KMS-11 (cell line): ENCODE results near the gene SLC18A3.

Experiments used
- H2AFZ ChIP-seq: fragments of 200-600 bp; sonication (generic); 2 replicates; pipeline ENCODE4 v1.6.1; 2016; ENCODE audit warnings: antibody characterized with exemption, mixed run types, low read depth
- H3K27ac ChIP-seq: fragments of 200-600 bp; sonication (generic); 2 replicates; pipeline ENCODE4 v1.6.1; 2016; ENCODE audit warnings: mild to moderate bottlenecking, mixed run types
- H3K27me3 ChIP-seq: fragments of 200-600 bp; sonication (generic); 2 replicates; pipeline ENCODE4 v1.6.1; 2017; ENCODE audit warnings: mild to moderate bottlenecking, low read depth, mixed run types, moderate library complexity; ENCODE audit not compliant: insufficient read depth
- H3K36me3 ChIP-seq: fragments of 200-600 bp; sonication (generic); 2 replicates; pipeline ENCODE4 v1.6.1; 2017; ENCODE audit warnings: mild to moderate bottlenecking, mixed run types; ENCODE audit not compliant: insufficient read depth
- H3K4me1 ChIP-seq: fragments of 200-600 bp; sonication (generic); 2 replicates; pipeline ENCODE4 v1.6.1; 2016; ENCODE audit warnings: mild to moderate bottlenecking, low read depth, mixed run types; ENCODE audit not compliant: poor library complexity, severe bottlenecking
- H3K4me2 ChIP-seq: fragments of 200-600 bp; sonication (generic); 2 replicates; pipeline ENCODE4 v1.7.0; 2016; ENCODE audit warnings: mild to moderate bottlenecking, mixed run types
- H3K4me3 ChIP-seq: fragments of 200-600 bp; sonication (generic); IDR thresholded peaks from 2 replicates; pipeline ENCODE4 v1.6.1; 2017; ENCODE audit warnings: low read depth, low read length, mixed read lengths; ENCODE audit not compliant: insufficient read depth
- H3K79me2 ChIP-seq: fragments of 200-600 bp; sonication (generic); 2 replicates; pipeline ENCODE4 v1.6.1; 2016; ENCODE audit warnings: low read depth, mixed run types; ENCODE audit not compliant: insufficient read depth
- H3K9ac ChIP-seq: fragments of 200-600 bp; sonication (generic); 2 replicates; pipeline ENCODE4 v1.6.1; 2016; ENCODE audit warnings: mild to moderate bottlenecking, mixed run types
- H4K20me1 ChIP-seq: fragments of 200-600 bp; sonication (generic); 2 replicates; pipeline ENCODE4 v1.6.1; 2016; ENCODE audit warnings: mild to moderate bottlenecking, mixed run types; ENCODE audit not compliant: insufficient read depth
- TF ChIP-seq, protein P1 (sequence below): fragments of 200-600 bp; sonication (generic); conservative IDR thresholded peaks from 2 replicates; pipeline ENCODE4 v1.6.1; 2017; ENCODE audit warnings: low read depth, mild to moderate bottlenecking, antibody characterized with exemption, low read length, moderate library complexity, mixed read lengths

The SLC18A3 gene

DNA sequence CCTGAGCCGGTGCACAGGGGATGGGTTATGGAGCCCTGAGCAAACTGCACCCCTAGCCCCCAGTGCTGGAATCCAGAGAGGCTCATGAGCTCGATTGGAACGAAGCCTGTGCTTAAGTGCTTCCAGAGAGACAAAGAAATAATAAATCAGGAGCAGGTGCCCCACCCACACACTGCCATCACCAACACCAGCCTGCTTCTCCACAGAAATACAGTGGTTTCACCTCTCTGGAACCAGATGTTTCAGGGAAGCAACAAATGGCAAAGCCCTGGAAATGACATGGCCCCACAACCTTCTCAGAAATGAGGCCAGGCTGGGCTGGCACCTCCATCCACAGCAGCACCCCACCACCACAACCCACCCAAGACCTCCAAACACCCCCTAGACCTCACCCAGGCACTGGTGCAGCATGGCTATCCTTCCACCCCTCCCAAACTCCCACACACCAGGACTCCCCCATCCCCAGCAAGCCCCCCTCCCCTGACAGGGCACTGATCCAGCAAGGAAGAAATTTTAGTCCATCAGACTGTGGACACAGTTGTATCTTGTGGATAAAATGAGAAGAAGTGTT lies 4.1 kb upstream of the SLC18A3 start:
- H2AFZ ChIP-seq: no peak overlapping the region
- H3K4me3 ChIP-seq: no peak overlapping the region
- TF ChIP-seq, protein P1, sequence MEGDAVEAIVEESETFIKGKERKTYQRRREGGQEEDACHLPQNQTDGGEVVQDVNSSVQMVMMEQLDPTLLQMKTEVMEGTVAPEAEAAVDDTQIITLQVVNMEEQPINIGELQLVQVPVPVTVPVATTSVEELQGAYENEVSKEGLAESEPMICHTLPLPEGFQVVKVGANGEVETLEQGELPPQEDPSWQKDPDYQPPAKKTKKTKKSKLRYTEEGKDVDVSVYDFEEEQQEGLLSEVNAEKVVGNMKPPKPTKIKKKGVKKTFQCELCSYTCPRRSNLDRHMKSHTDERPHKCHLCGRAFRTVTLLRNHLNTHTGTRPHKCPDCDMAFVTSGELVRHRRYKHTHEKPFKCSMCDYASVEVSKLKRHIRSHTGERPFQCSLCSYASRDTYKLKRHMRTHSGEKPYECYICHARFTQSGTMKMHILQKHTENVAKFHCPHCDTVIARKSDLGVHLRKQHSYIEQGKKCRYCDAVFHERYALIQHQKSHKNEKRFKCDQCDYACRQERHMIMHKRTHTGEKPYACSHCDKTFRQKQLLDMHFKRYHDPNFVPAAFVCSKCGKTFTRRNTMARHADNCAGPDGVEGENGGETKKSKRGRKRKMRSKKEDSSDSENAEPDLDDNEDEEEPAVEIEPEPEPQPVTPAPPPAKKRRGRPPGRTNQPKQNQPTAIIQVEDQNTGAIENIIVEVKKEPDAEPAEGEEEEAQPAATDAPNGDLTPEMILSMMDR: no peak

DNA sequence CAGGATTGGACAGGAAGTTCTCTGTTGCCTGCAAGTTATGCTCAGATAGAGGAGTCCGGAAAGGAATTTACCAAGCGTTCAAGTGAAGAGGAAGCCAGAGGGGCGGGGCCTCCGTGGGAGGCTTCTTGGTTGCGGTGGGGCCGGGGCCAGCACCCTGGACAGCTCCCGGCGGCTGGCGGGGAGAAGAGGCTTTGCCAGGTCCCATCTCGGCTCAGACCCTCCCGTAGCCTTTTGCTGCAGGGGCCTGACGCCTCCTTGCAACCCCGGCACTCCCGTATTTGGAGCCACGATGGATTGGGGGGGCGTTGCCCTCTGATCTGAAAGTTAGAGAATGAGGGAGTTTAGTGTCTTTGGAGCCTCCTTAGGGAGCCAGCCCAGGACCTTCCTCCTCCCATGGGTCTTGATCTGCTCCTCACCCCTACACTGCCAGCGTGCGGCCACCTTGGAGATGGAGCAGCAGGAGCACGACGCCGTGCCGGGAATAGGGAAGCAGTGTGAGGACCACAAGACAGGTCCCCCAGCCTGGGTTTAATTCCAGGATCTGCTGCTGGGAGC lies 3.1 kb upstream of the SLC18A3 start:
- H3K4me2 ChIP-seq: no peak overlapping the region
- H3K36me3 ChIP-seq: no peaks in the 10 kb centered on the region
- TF ChIP-seq, protein P1: no peak
- no peaks in the 10 kb centered on the region for H3K79me2 ChIP-seq
- no peaks in the 10 kb centered on the region for H3K27me3 ChIP-seq
- H2AFZ ChIP-seq: no peak overlapping the region
- no peaks in the 10 kb centered on the region for H3K4me1 ChIP-seq
- no peaks in the 10 kb centered on the region for H4K20me1 ChIP-seq
- H3K4me3 ChIP-seq: no peak overlapping the region
- H3K27ac ChIP-seq: no peak overlapping the region
- H3K9ac ChIP-seq: no peak overlapping the region

More for the DNA sequence above, 4.1 kb upstream of the SLC18A3 start:
- Histone ChIP-seq H3K4me2 (no peak overlapping the region), H3K9ac (no peak overlapping the region), H3K79me2 (no peaks in the 10 kb centered on the region), H3K27ac (no peak overlapping the region), H4K20me1 (no peaks in the 10 kb centered on the region), H3K27me3 (no peaks in the 10 kb centered on the region), H3K4me1 (no peaks in the 10 kb centered on the region), H3K36me3 (no peaks in the 10 kb centered on the region)

DNA sequence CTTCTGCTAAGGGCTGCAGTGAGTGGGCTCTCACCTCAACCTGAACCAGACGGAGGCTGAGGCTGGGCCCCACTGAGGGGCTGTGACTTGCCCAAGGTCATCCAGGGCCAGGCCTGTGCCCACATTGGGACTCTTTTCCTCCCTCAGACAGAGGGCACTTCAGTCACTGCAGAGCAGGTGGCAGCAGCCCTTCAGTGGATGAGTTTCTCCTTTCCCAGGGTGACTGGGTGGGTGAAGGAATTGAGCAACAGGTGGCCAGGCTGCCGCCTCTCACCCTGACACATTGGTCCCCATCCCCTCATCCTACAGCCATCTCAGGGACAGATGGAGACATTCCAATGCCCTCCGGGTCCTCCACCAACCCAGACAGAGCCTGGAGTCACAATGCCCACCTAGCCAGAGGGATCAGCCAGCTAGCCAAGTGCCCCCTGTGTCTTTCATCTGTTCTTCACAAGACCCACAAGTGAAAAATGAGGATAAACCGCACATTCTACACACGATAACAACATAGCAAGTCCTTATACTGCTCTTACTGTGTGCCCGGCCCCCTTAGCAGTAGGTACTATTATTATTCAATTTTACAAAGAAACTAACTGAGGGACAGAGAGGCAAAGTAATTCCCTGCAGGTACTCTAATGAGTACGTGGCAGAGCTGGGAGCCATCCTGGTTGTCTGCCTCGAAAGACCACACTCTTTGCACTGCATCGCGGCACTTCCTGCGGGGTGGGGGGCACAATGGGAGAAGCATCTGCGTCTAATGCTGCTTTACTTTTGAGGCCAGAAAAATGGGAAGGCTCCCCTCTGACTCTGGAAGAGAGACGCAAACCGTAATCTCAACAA lies 1.7 kb upstream of the SLC18A3 start:
- TF ChIP-seq, protein P1: no peak
- Histone ChIP-seq H3K4me1 (no peaks in the 10 kb centered on the region), H3K27me3 (peaks cover 2% of the 10 kb centered on the region; the same call in 1 of the 2 replicates)

DNA sequence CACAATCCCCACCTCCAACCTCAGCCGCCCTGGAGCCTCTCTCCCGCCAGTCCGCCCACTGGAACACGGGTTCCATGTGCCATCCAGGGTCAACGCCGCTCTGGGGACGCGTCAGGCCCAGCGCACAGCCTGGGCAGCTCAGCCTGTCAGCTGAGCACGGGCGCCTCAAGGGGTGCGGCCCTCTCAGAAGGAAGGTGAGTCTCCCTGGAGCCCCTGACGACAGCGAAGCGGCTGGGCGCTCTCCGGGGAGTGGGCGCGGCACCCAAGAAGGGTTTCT lies 1.2 kb upstream of the SLC18A3 start:
- TF ChIP-seq, protein P1: no peak
- peaks cover 4% of the 10 kb centered on the region; the same call in 1 of the 2 replicates for H3K27me3 ChIP-seq

More for the DNA sequence above, 1.7 kb upstream of the SLC18A3 start:
- H3K79me2 ChIP-seq: no peaks in the 10 kb centered on the region
- H2AFZ ChIP-seq: no peak overlapping the region
- H3K4me2 ChIP-seq: no peak overlapping the region
- H4K20me1 ChIP-seq: no peaks in the 10 kb centered on the region
- no peak overlapping the region for H3K27ac ChIP-seq
- H3K4me3 ChIP-seq: no peak overlapping the region
- no peak overlapping the region for H3K9ac ChIP-seq
- H3K36me3 ChIP-seq: no peaks in the 10 kb centered on the region

More for the DNA sequence above, 1.2 kb upstream of the SLC18A3 start:
- no peak overlapping the region for H3K4me3 ChIP-seq
- no peaks in the 10 kb centered on the region for H3K36me3 ChIP-seq
- H2AFZ ChIP-seq: no peak overlapping the region
- no peaks in the 10 kb centered on the region for H3K4me1 ChIP-seq
- H3K79me2 ChIP-seq: no peaks in the 10 kb centered on the region
- H3K27ac ChIP-seq: no peak overlapping the region
- H3K4me2 ChIP-seq: no peak overlapping the region
- H3K9ac ChIP-seq: no peak overlapping the region
- H4K20me1 ChIP-seq: no peaks in the 10 kb centered on the region
